WI38 (cell line): ENCODE results near the gene RERE.
"Not testable (repeated sequence)": the region's sequence is repeated elsewhere in the genome, so short reads cannot be mapped to it uniquely, and the experiment has no call there.

Source experiments
- H3K4me3 ChIP-seq: 2 replicates; pipeline ENCODE4 v1.5.1; 2011; ENCODE audit warnings: low read depth, mild to moderate bottlenecking, control low read depth, low read length
- CTCF ChIP-seq: IDR thresholded peaks from 2 replicates; pipeline ENCODE4 v1.5.1; 2012; ENCODE audit warnings: low read depth, mild to moderate bottlenecking, control low read depth, low read length

Gene RERE

GRCh38 chr1:8698937-8699447, 118.4 kb downstream of the RERE start:
- no peak overlapping the region for H3K4me3 ChIP-seq
- TF ChIP-seq CTCF: no peak

GRCh38 chr1:8698012-8698630, 119.3 kb downstream of the RERE start:
- H3K4me3 ChIP-seq: no peak overlapping the region
- no peak for TF ChIP-seq CTCF

GRCh38 chr1:8695442-8695841, 122.0 kb downstream of the RERE start:
- not testable (repeated sequence) for H3K4me3 ChIP-seq

GRCh38 chr1:8693107-8693506, 124.3 kb downstream of the RERE start:
- TF ChIP-seq CTCF: no peak
- no peak overlapping the region for H3K4me3 ChIP-seq

GRCh38 chr1:8691662-8692061, 125.8 kb downstream of the RERE start:
- H3K4me3 ChIP-seq: no peak overlapping the region
- no peak for TF ChIP-seq CTCF

- H3K4me3 ChIP-seq: no peak overlapping the region
- TF ChIP-seq CTCF: no peak
Measured at GRCh38 chr1:8690253-8690525, 127.3 kb downstream of the RERE start.

- no peak for TF ChIP-seq CTCF
- no peak overlapping the region for H3K4me3 ChIP-seq
Measured at GRCh38 chr1:8689431-8690252, 127.8 kb downstream of the RERE start.
